Tibial nerve (tissue), 3 donors: ENCODE measurements around the gene PAK1.

ENCODE experiments used
- CTCF ChIP-seq, 5 experiments: fragments of 200-600 bp in 3 of 5; fragments of 450-650 bp in 2 of 5; sonication (generic) in 3 of 5; IDR thresholded peaks; one replicate each; pipeline ENCODE4 v1.5.1; 2016 to 2019; ENCODE audit warnings: antibody characterized with exemption in 5 of 5, mild to moderate bottlenecking in 3 of 5, moderate library complexity in 2 of 5
- POLR2A ChIP-seq, 2 donors: fragments of 450-650 bp; IDR thresholded peaks; one replicate each; pipeline ENCODE4 v1.6.1; 2017; ENCODE audit warnings: antibody characterized with exemption in 2 of 2, mild to moderate bottlenecking in 2 of 2, moderate library complexity in 2 of 2

DNA sequence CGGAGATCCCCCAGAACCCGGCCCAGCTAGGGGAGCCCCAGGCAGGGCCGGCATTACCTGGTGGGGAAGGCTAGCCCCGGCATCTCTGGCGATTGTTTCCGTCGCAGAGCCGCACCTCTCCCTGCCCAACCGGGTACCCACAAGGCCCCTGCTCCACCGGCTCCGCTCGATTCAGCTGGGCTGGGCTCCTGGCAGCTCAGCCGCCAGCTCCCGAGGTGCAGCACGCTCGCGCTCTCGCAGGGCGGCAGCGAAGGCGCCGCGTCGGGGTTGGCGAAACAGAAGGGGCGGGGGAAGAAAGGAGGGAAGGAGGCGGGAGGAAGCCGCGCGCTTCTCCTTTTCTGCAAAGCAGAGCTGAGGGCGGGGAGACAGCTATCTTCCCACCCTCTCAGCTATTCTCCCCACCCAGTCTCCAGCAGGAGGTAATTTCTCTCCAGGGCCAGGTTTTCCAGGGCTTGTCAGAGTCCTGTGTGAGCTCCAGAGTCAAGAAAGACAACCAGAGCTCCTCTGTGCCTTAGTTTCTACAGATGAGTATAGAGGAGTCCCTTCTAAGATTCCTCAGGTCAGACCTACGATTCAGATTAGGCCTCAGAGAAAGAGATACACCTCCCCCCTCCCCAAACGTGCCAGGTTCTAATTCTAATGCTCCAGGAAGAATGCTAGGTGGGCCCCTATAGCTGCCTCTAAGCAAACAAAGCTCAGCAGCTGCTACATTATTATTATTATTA lies 62.0 kb downstream of the PAK1 start:
- TF ChIP-seq POLR2A (IDR thresholded peaks at IDR 0.05) (no peak), CTCF (IDR thresholded peaks at IDR 0.05) (peak in 1 of 5 experiments; percentile 23)
